Heart right ventricle (tissue), 16 donors: ENCODE measurements around the gene EYA4. TPM values are rescaled to one million over a fixed set of nuclear protein-coding genes. Genes with fewer than 3 reads are reported as not detected.

ENCODE experiments used
- ATAC-seq, 8 donors: fragments of 200-7000 bp; cut with Tn5 transposase; one replicate each; pipeline ENCODE4 v1.9.1; 2020; ENCODE audit warnings: mild to moderate bottlenecking in 8 of 8, moderate library complexity in 8 of 8, moderate number of reproducible peaks in 1 of 8
- DNase-seq, 2 donors: peaks; one replicate each; pipeline ENCODE4 v3.0.0-alpha.2; 2020
- H3K27ac ChIP-seq, 10 donors: fragments of 200-600 bp; sonication (generic) in 2 of 10; one replicate each; pipeline versions ENCODE4 v1.5.0 to v1.8.0; 2020 to 2022; ENCODE audit warnings: mild to moderate bottlenecking in 3 of 10
- H3K27me3 ChIP-seq, 7 donors: fragments of 200-600 bp; one replicate each; pipeline ENCODE4 v1.8.0; 2021 to 2022; ENCODE audit warnings: mild to moderate bottlenecking in 2 of 7
- H3K36me3 ChIP-seq, 9 donors: fragments of 200-600 bp; sonication (generic) in 1 of 9; one replicate each; pipeline versions ENCODE4 v1.5.0 to v1.8.0; 2020 to 2022; ENCODE audit warnings: mild to moderate bottlenecking in 2 of 9
- H3K4me1 ChIP-seq, 9 donors: fragments of 200-600 bp; sonication (generic) in 1 of 9; one replicate each; pipeline versions ENCODE4 v1.5.0 to v1.8.0; 2020 to 2022; ENCODE audit warnings: mild to moderate bottlenecking in 4 of 9
- H3K4me3 ChIP-seq, 10 donors: fragments of 200-600 bp; sonication (generic) in 2 of 10; one replicate each; pipeline versions ENCODE4 v1.5.0 to v1.8.0; 2020 to 2022; ENCODE audit warnings: mild to moderate bottlenecking in 7 of 10, moderate library complexity in 2 of 10
- H3K9me3 ChIP-seq, 11 donors: fragments of 200-600 bp in 10 of 11; sonication (generic) in 2 of 11; one replicate each; pipeline versions ENCODE4 v1.5.0 to v1.8.0; 2013 to 2022; ENCODE audit warnings: mild to moderate bottlenecking in 2 of 11, control low read depth in 1 of 11, moderate library complexity in 1 of 11
- CTCF ChIP-seq, 9 donors: fragments of 200-600 bp; sonication (generic) in 2 of 9; IDR thresholded peaks; one replicate each; pipeline versions ENCODE4 v1.5.0 to v1.8.0; 2021 to 2022; ENCODE audit warnings: antibody characterized with exemption in 9 of 9, mild to moderate bottlenecking in 5 of 9, moderate library complexity in 1 of 9
- WGBS, 2 donors: extraction: QIAGEN DNeasy Blood & Tissue Kit; methylation state at CpG; one replicate each; pipeline ENCODE4 v1.1.7; 2013; ENCODE audit warnings: inconsistent platforms in 1 of 2; 5-methylcytosine and 5-hydroxymethylcytosine counted together
- intact Hi-C, 10 donors: fragments of 100-400 bp; cut with DNase I; formaldehyde crosslinking; loops; one replicate each; pipeline versions ENCODE4 v1.11.1 to v1.14.2; 2022
- polyA plus RNA-seq, 2 donors: library from polyadenylated mRNA; stranded (reverse); fragments of 200-250 nt; gene quantifications; one replicate each; pipeline ENCODE4 v1.2.3, GENCODE V29; 2013
- total RNA-seq, 10 donors: library from RNA; stranded (reverse); fragmentation: NEBNext Ultra II Directional in 3 of 10; extraction: Animal tissue kit (Norgen Biotek cat#: 25700) in 3 of 10; gene quantifications; one replicate each; pipeline versions ENCODE4 v1.2.1 to v1.2.4, GENCODE V29; 2021 to 2023
- donor health status: Arrhythmogenic right ventricular cardiomyopathy.
- donor health status: ischemic (EF 13 %, LVEDD 7.1; RV severe dilation, severe dysfunction).
- donor health status: healthy with polysubstance abuse.
- donor health status: DM: no; HTN: yes; CAD: no.
- donor health status: DM: no; HTN: no; CAD: no.
- donor health status: ischemic (EF 25% LVEDD 6.9; RV normal size, moderate dysfunction).
- donor health status: ischemic (EF 25% LVEDD 5.7; RV mildly dilated, moderate dysfunction).
- donor health status: healthy.
- donor health status: DM: yes; HTN: yes; CAD: no.
- donor health status: Ischemic cardiomyopathy.
- donor health status: ischemic (EF 35%, LVEDD 5.7; RV mildly dilated, moderate dysfunction).
- donor health status: nonischemic (EF 11% LVEDD 7.7; RV severe dilation, severe dysfunction).
- donor health status: DM: yes; HTN: yes; CAD: no.
- donor health status: PGD.
- donor health status: ischemic (EF 29% LVEDD 5.4; RV normal size, mild dysfunction).
- donor health status: nonischemic (EF 23%, LVEDD 6.1; RV moderate dilation, normal function).

The EYA4 gene
- total and polyA plus RNA-seq, 12 donors = 1.6 to 30.2 (median 17.9) TPM

DNA sequence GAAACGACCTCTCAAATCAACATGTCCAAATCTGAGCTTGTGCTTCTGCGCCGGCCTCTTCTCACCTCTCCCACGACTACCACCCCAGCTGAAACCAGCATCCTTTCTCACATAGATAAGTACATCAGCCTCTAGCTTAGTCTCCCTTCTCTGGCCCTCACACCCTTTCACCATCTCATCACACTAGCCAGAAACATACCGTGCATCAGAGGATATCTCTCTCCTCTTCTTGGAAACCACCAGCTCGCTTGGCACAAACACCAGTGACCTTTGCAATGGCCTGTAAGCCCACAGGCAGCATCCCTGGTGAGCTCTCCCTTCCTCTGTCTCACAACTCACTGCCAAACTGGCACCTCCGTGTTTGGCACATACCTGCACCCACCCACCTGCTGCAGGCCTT, 291.8 kb downstream of the EYA4 start:
- Histone ChIP-seq H3K27me3 (peaks cover 0 to 3% (median 0%) of the 10 kb centered on the region in 7 donors), H3K36me3 (no peaks in the 10 kb centered on the region), H3K27ac (no peak overlapping the region), H3K9me3 (no peaks in the 10 kb centered on the region), H3K4me1 (no peaks in the 10 kb centered on the region), H3K4me3 (no peak overlapping the region)
- ATAC-seq = peak in 5 of 8 donors; percentile 17 to 53 (median 39)
- no peak for TF ChIP-seq CTCF (IDR thresholded peaks at IDR 0.05)
- peak in 1 of 2 donors; percentile 13 for DNase-seq
- intact Hi-C loops = no loop called here
- 53 to 54% methylated on average over 7 of the region's 7 CpGs for WGBS, 2 donors

DNA sequence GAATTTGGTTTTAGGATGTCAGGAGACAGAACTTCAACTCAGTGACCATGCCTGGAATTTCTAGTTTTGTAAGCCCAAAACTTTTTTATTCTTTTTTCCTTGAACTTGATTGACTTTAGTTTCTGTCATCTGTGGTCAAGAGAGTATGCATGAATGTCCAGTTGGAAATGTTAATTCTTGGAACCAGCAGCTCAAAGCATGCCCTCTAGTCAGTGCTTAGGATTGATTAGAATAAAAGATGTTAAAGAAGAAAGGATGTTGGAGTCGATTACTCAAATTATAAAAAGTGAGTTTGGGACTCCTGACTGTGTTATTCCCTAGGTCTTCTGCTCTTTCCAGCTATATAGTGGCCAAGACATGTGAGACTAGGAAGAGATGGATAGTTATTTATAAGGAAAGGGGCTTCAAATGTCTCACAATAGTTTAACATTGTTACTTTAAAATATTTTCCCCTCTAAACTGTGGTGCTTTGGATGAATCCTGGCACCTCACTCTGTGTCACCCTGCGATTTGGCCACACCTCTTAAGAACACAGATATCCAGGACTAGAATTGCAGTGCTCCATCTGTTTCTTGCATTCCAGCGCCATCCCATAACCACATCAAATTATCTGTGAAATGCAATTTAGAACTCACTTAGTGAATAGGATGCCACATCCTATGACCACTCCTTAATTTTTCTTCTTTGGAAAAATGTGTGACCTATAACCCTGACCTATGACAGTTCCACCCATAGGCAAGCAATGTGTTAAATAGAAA, 298.5 kb downstream of the EYA4 start:
- intact Hi-C loops = loop anchor here in 1 of 10 donors (10.0 kb wide), 1 partner anchor 585 kb away; no protein-coding TSS in a partner anchor
- Histone ChIP-seq H3K27ac (no peak overlapping the region), H3K4me3 (no peak overlapping the region), H3K4me1 (no peaks in the 10 kb centered on the region), H3K27me3 (no peaks in the 10 kb centered on the region), H3K36me3 (no peaks in the 10 kb centered on the region), H3K9me3 (no peaks in the 10 kb centered on the region)
- no peak for ATAC-seq
- 78 to 83% methylated on average over 3 of the region's 3 CpGs for WGBS, 2 donors
- DNase-seq = no peak
- TF ChIP-seq CTCF (IDR thresholded peaks at IDR 0.05) = no peak

- no peak for ATAC-seq
- Histone ChIP-seq H3K9me3 (no peaks in the 10 kb centered on the region), H3K36me3 (no peaks in the 10 kb centered on the region), H3K4me1 (no peaks in the 10 kb centered on the region), H3K4me3 (no peak overlapping the region), H3K27me3 (no peaks in the 10 kb centered on the region), H3K27ac (no peak overlapping the region)
- no peak for DNase-seq
- intact Hi-C loops = loop anchor here in 1 of 10 donors (10.0 kb wide), 1 partner anchor 586 kb away; no protein-coding TSS in a partner anchor
- no peak for TF ChIP-seq CTCF (IDR thresholded peaks at IDR 0.05)
- 78 to 89% methylated on average over 3 of the region's 3 CpGs for WGBS, 2 donors
Observed at GRCh38 chr6:133540361-133540760, 299.2 kb downstream of the EYA4 start.

GRCh38 chr6:133541040-133541439, 299.9 kb downstream of the EYA4 start:
- Histone ChIP-seq H3K27me3 (no peaks in the 10 kb centered on the region), H3K9me3 (no peaks in the 10 kb centered on the region), H3K4me3 (no peak overlapping the region), H3K27ac (no peak overlapping the region), H3K36me3 (no peaks in the 10 kb centered on the region), H3K4me1 (no peaks in the 10 kb centered on the region)
- intact Hi-C loops = loop anchor here in 1 of 10 donors (10.0 kb wide), 1 partner anchor 586 kb away; no protein-coding TSS in a partner anchor
- TF ChIP-seq CTCF (IDR thresholded peaks at IDR 0.05) = no peak
- DNase-seq (no peak), ATAC-seq (no peak)
- 67 to 74% methylated on average over 2 of the region's 2 CpGs for whole genome bisulfite sequencing, 2 donors
